ENCODE measurements around the gene WNK4.
A peak's percentile ranks its signal among the peaks of the same experiment; 100 is the strongest.

WNK4 gene

DNA sequence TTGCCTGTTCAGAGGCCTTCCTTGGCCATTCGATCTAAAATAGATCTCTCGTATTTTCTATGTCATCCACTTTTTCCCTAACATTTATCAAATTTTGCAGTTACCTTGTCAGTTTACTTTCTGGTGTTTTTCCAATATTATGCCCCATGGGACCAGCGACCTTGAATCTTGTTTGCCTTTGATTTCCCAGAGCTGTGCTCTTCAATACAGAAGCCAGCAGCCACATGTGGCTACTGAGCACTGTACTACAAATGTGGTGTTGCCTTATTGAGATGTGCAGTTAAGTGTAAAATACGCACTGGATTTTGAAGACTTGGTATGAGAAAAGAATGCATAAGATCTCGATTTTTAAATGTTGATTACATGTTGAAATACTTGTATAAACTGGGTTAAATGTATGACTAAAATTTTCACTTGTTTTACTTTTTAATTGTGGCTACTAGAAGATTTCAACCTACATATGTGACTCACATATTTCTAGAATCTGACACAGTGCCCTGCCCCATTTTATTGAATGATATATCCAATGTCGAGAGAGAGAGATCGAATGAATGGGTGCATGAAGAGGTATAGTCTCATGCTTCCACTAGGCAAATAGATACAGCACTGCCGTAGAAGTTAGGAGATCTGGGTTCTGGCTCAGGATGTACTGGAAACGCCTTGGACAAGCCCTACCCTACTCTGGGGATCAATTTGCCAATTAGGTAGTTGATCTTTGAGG, 52.0 kb downstream of the WNK4 start:
- TF ChIP-seq, protein P1, sequence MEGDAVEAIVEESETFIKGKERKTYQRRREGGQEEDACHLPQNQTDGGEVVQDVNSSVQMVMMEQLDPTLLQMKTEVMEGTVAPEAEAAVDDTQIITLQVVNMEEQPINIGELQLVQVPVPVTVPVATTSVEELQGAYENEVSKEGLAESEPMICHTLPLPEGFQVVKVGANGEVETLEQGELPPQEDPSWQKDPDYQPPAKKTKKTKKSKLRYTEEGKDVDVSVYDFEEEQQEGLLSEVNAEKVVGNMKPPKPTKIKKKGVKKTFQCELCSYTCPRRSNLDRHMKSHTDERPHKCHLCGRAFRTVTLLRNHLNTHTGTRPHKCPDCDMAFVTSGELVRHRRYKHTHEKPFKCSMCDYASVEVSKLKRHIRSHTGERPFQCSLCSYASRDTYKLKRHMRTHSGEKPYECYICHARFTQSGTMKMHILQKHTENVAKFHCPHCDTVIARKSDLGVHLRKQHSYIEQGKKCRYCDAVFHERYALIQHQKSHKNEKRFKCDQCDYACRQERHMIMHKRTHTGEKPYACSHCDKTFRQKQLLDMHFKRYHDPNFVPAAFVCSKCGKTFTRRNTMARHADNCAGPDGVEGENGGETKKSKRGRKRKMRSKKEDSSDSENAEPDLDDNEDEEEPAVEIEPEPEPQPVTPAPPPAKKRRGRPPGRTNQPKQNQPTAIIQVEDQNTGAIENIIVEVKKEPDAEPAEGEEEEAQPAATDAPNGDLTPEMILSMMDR (IDR thresholded peaks at IDR 0.05; ENCODE audit: insufficient read depth, low read length, poor library complexity, severe bottlenecking) = no peak
- no peaks in the 10 kb centered on the region for H3K27me3 ChIP-seq (replicated peaks; ENCODE audit: control insufficient read depth, insufficient read depth, low read length)
- peak overlapping the region; percentile 99 for H3K4me3 ChIP-seq (replicated peaks; ENCODE audit: low read depth, low read length)
- DNase-seq (ENCODE audit: extremely low read depth, insufficient read length) = no peak
- peaks cover 10% of the 10 kb centered on the region for H3K36me3 ChIP-seq (ENCODE audit: control insufficient read depth, insufficient read depth, low read length)

DNA sequence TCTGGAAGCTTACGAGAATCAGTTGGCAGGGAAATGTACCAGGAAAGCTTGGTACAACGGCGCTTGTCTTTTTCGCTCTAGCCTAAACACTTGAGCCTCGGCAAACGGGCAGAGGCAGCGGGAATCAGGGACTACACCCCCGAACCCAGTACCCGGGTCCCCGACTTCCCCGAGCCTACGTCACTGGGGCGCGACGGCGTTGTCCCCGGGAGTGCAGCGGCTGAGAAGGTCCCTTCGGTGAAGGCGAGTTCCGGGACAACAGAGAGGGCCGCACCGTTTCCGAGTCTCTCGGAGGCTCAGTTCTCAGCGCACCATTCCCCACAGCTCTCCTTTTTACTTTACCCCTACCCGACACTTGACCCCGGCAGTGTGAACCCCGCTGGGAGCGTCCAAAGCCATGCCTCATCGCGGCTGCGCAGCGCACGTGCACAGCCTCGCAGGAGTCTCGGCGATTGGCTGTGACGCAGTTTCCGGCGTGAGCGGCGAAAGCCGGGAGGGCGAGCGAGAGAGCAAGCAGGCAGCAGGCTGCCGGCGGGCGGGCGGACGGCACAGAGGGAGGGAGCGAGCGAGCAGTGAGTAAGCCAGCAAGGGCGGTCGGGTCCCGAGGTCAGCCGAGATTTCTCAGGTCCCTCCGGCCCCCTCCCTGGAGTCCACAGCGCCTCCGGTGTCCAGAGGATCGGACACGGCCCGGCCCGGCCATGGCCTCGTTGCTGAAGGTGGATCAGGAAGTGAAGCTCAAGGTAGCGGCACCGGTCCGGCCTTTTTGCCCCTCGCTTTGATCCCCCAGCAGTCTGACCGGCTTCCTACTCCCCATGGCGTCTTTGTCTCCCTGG, 52.7 kb downstream of the WNK4 start, which contains the start of gene PSME3:
TSS of gene PSME3 (plus strand) at position 464 of the 833 bp plus-strand sequence. CDS start at position 699, 235 bp downstream.
- H3K27me3 ChIP-seq (replicated peaks; ENCODE audit: control insufficient read depth, insufficient read depth, low read length) = no peaks in the 10 kb centered on the region
- TF ChIP-seq, protein P1 (IDR thresholded peaks at IDR 0.05; ENCODE audit: insufficient read depth, low read length, poor library complexity, severe bottlenecking) = no peak
- H3K4me3 ChIP-seq (replicated peaks; ENCODE audit: low read depth, low read length) = peak within 1 kb of the TSS; percentile 99
- peaks cover 16% of the 10 kb centered on the region for H3K36me3 ChIP-seq (ENCODE audit: control insufficient read depth, insufficient read depth, low read length)
- peak; percentile 93 for DNase-seq (ENCODE audit: extremely low read depth, insufficient read length)

DNA sequence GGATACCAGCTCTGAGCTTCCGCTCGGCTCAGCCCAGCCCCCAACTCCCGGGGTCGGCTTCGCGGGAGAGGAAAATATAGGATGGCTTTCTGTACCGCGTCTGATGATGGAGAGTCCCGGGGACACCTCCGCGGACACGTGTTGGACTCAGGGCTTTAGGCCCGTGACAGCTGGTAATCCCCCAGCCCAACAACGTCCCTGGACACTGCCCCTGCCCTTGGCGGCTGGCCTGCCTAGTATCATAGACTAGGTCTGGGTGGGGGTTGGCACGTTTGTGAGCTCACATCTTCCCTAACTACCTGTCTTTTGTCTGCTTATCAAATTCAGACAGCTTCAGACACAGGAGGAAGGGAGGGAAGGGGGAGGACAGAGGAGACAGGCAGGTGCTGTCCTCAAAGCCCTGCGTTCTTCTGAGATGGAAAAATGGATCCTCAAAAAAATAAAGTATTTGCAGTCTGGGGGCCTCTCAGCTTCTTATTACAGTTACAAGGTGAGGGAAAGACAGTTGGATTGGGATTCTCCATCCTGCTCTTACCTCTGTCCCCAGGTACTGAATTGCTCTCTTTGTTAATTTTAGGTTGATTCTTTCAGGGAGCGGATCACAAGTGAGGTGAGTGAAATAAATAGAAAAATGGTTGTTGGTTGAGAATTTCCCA, 53.5 kb downstream of the WNK4 start:
- no peak for DNase-seq (ENCODE audit: extremely low read depth, insufficient read length)
- H3K4me3 ChIP-seq (replicated peaks; ENCODE audit: low read depth, low read length) = peak overlapping the region; percentile 99
- no peaks in the 10 kb centered on the region for H3K27me3 ChIP-seq (replicated peaks; ENCODE audit: control insufficient read depth, insufficient read depth, low read length)
- TF ChIP-seq, protein P1 (IDR thresholded peaks at IDR 0.05; ENCODE audit: insufficient read depth, low read length, poor library complexity, severe bottlenecking) = no peak
- peaks cover 22% of the 10 kb centered on the region for H3K36me3 ChIP-seq (ENCODE audit: control insufficient read depth, insufficient read depth, low read length)

DNA sequence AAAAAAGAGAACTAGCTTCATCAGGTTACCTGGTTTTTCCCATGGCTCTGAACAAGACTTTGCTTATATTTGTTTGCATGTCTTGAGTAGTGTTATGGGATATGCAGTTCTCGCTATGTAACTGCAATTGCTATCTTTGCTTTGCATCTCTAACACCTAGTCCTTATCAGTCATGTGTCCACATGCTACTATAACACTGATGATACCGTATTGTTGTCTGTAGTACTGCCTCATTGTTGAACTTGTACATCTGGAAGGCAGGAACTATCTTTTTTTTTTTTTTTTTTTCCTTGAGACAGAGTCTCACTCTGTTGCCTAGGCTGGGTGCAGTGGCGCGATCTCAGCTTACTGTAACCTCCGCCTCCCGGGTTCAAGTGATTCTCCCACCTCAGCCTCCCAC, 55.3 kb downstream of the WNK4 start:
- DNase-seq (ENCODE audit: extremely low read depth, insufficient read length) = no peak
- Histone ChIP-seq H3K4me3 (replicated peaks; ENCODE audit: low read depth, low read length) (no peak overlapping the region), H3K36me3 (ENCODE audit: control insufficient read depth, insufficient read depth, low read length) (peaks cover 26% of the 10 kb centered on the region), H3K27me3 (replicated peaks; ENCODE audit: control insufficient read depth, insufficient read depth, low read length) (no peaks in the 10 kb centered on the region)
- TF ChIP-seq, protein P1 (IDR thresholded peaks at IDR 0.05; ENCODE audit: insufficient read depth, low read length, poor library complexity, severe bottlenecking) = no peak

DNA sequence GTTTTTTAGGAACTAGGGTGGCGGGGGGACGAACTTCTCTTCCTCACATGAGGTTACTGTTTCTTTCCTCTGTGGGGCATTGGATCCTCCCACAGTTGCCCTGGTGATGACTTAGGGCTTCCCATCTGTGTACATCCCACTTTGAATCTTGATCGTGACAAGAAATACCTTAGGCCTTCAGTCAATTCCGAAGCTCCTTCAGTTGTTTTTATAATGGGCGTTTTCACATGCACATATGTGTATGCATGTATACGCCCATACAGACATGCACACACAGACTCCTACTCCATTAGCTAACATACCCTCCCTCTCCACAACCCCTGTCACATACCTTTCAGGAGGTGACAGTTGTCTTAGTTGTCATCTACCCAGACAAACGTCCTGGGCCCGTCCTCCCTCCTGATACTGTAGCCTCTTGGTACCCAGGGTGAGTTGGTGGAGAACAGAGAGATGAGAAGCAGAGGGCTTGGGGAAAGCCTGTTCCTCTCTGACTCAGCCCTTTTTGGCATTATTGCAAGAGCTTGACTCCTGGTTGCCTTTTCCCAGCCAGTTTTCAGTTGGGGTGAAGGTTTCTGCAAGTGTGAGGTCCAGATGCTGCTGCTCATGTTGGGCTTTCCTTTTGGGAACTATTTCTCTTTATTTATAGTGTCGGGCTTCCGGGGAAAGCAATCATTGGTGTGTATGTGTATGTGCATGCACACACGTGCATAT, 61.7 kb downstream of the WNK4 start:
- Histone ChIP-seq H3K36me3 (ENCODE audit: control insufficient read depth, insufficient read depth, low read length) (peaks cover 39% of the 10 kb centered on the region), H3K27me3 (replicated peaks; ENCODE audit: control insufficient read depth, insufficient read depth, low read length) (no peaks in the 10 kb centered on the region), H3K4me3 (replicated peaks; ENCODE audit: low read depth, low read length) (no peak overlapping the region)
- TF ChIP-seq, protein P1 (IDR thresholded peaks at IDR 0.05; ENCODE audit: insufficient read depth, low read length, poor library complexity, severe bottlenecking) = no peak
- no peak for DNase-seq (ENCODE audit: extremely low read depth, insufficient read length)

Measured in GM06990 (cell line).